Stomach (tissue), 9 donors: ENCODE results near the gene IQCM. TPM values are rescaled to one million over a fixed set of nuclear protein-coding genes. Genes with fewer than 3 reads are reported as not detected.

Experiments used
- DNase-seq, 2 donors: peaks; one replicate each; pipeline versions ENCODE4 v3.0.0 to v3.0.0-alpha.2; 2013 to 2019
- H3K27ac ChIP-seq, 5 donors: fragments of 200-600 bp in 4 of 5; sonication (generic) in 4 of 5; one replicate each; pipeline ENCODE4 v1.5.1; 2013 to 2019; ENCODE audit warnings: mild to moderate bottlenecking in 1 of 5, moderate library complexity in 1 of 5
- H3K27me3 ChIP-seq, 3 donors: fragments of 200-600 bp; sonication (generic); one replicate each; pipeline ENCODE4 v1.5.1; 2017 to 2019; ENCODE audit warnings: mixed run types in 1 of 3
- H3K36me3 ChIP-seq, 4 donors: fragments of 200-600 bp; sonication (generic); 1 replicate in 3 of 4; 2 replicates in 1 of 4; pipeline ENCODE4 v1.5.1; 2016 to 2019
- H3K4me1 ChIP-seq, 4 donors: fragments of 200-600 bp; sonication (generic); one replicate each; pipeline ENCODE4 v1.5.1; 2016 to 2019
- H3K4me3 ChIP-seq, 4 donors: fragments of 200-600 bp; sonication (generic) in 3 of 4; one replicate each; pipeline ENCODE4 v1.5.1; 2016 to 2019; ENCODE audit warnings: mild to moderate bottlenecking in 1 of 4
- H3K9me3 ChIP-seq, 4 donors: fragments of 200-600 bp; sonication (generic); one replicate each; pipeline ENCODE4 v1.5.1; 2016 to 2019
- CTCF ChIP-seq, 7 experiments: fragments of 450-650 bp in 4 of 7; fragments of 200-600 bp in 3 of 7; sonication (generic) in 3 of 7; IDR thresholded peaks; one replicate each; pipeline ENCODE4 v1.5.1; 2016 to 2019; ENCODE audit warnings: antibody characterized with exemption in 7 of 7, control low read depth in 2 of 7, mild to moderate bottlenecking in 1 of 7
- EP300 ChIP-seq: sonication (generic); formaldehyde crosslinking; IDR thresholded peaks from one replicate; pipeline ENCODE4 v1.6.1; 2017; ENCODE audit warnings: antibody characterized with exemption
- POLR2A ChIP-seq, 4 donors: fragments of 450-650 bp; IDR thresholded peaks; one replicate each; pipeline ENCODE4 v1.6.1; 2016; ENCODE audit warnings: antibody characterized with exemption in 4 of 4, control low read depth in 2 of 4, mild to moderate bottlenecking in 1 of 4, moderate library complexity in 1 of 4
- POLR2AphosphoS5 ChIP-seq, 3 donors: sonication (generic); formaldehyde crosslinking; IDR thresholded peaks; one replicate each; pipeline ENCODE4 v1.6.1; 2016; ENCODE audit warnings: antibody characterized with exemption in 3 of 3
- WGBS, 5 donors: extraction: QIAGEN DNeasy Blood & Tissue Kit in 3 of 5; methylation state at CpG; one replicate each; pipeline versions ENCODE4 v1.1.5 to v1.1.7; 2013 to 2018; 5-methylcytosine and 5-hydroxymethylcytosine counted together
- intact Hi-C: fragments of 100-400 bp; cut with DNase I; formaldehyde crosslinking; loops from one replicate; pipeline ENCODE4 v1.15.1; 2023; ENCODE audit warnings: low total_unique reads
- polyA plus RNA-seq, 3 donors: library from polyadenylated mRNA; stranded (reverse); fragments of 200-250 nt; gene quantifications; one replicate each; pipeline ENCODE4 v1.2.3, GENCODE V29; 2013
- total RNA-seq, 5 donors: library from RNA; depleted of rRNA; stranded (reverse); fragments of >200 nt; gene quantifications; one replicate each; pipeline versions ENCODE4 v1.1.0 to v1.2.3, GENCODE V29; 2014 to 2016
- donor health status: healthy with polysubstance abuse.
- donor health status: Bipolar disorder and iron deficiency.
- donor health status: healthy.

The IQCM gene
- total and polyA plus RNA-seq, 8 donors, result not detected

- Histone ChIP-seq H3K27me3 (no peaks in the 10 kb centered on the region), H3K9me3 (no peaks in the 10 kb centered on the region), H3K36me3 (no peaks in the 10 kb centered on the region), H3K27ac (no peak overlapping the region), H3K4me1 (no peaks in the 10 kb centered on the region), H3K4me3 (no peak overlapping the region)
- intact Hi-C loops, result no loop called here
- TF ChIP-seq CTCF (IDR thresholded peaks at IDR 0.05) (no peak), POLR2A (IDR thresholded peaks at IDR 0.05) (no peak), POLR2AphosphoS5 (IDR thresholded peaks at IDR 0.05) (no peak), EP300 (no peak)
- peak in 1 of 2 donors; percentile 16 for DNase-seq
Measured at GRCh38 chr4:149549911-149550310, 265.7 kb downstream of the IQCM start.

DNA sequence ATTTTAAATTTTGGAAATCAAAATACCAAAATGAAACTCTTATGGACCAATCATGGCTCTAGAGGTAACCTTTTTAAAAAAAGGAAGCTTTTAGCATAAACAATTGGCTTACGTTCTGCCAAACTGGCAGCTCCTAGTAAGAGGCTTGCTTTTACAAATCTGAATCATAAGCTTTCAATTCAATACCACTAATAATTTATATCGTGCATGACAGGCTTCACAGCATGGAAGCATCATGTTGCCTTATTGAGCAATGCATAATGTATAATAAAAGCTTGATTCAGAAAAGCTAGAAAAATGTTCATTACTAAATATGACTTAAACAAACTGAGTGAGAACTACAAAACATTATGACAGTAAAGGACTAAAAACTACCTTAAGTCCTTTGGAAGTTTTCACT, 280.9 kb downstream of the IQCM start:
- no peaks in the 10 kb centered on the region for H3K36me3 ChIP-seq
- DNase-seq, result no peak
- 62 to 84% (median 69%) methylated on average over 2 of the region's 2 CpGs for WGBS, 5 donors
- H3K4me1 ChIP-seq, result no peaks in the 10 kb centered on the region
- TF ChIP-seq POLR2AphosphoS5 (IDR thresholded peaks at IDR 0.05), result no peak
- TF ChIP-seq POLR2A (IDR thresholded peaks at IDR 0.05), result no peak
- TF ChIP-seq CTCF (IDR thresholded peaks at IDR 0.05), result no peak
- peaks cover 0 to 14% (median 2%) of the 10 kb centered on the region in 4 donors for H3K9me3 ChIP-seq
- intact Hi-C loops, result no loop called here
- no peaks in the 10 kb centered on the region for H3K27me3 ChIP-seq
- no peak overlapping the region for H3K4me3 ChIP-seq
- H3K27ac ChIP-seq, result no peak overlapping the region

- no peak overlapping the region for H3K4me3 ChIP-seq
- peak in 1 of 2 donors; percentile 37 for DNase-seq
- H3K4me1 ChIP-seq, result no peaks in the 10 kb centered on the region
- no peaks in the 10 kb centered on the region for H3K36me3 ChIP-seq
- no peaks in the 10 kb centered on the region for H3K27me3 ChIP-seq
- TF ChIP-seq POLR2AphosphoS5 (IDR thresholded peaks at IDR 0.05) (no peak), CTCF (IDR thresholded peaks at IDR 0.05) (no peak), EP300 (no peak)
- no peak overlapping the region for H3K27ac ChIP-seq
- 25 to 34% (median 28%) methylated on average over 3 of the region's 3 CpGs for WGBS, 5 donors
- no peaks in the 10 kb centered on the region for H3K9me3 ChIP-seq
- intact Hi-C loops, result no loop called here
Measured at GRCh38 chr4:149531861-149532260, 283.8 kb downstream of the IQCM start.

DNA sequence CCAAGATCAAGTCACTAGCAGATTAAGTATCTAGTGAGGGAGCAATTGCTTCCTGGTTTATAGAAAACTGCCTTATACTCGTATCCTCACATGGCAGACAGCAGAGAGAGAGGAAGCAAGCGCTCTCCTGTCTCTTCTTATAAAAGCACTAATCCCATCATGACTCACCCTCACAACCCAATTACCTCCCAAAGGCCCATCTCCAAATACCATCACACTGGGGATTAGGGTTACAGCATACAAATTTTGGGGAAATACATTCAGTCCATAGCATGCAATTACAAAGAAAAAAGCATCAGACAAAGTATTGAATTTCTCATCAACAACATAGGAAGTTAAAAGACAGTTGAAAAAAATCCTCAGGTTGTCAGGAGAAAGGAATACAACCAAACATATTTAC, 292.6 kb downstream of the IQCM start:
- H3K27me3 ChIP-seq, result no peaks in the 10 kb centered on the region
- no peak overlapping the region for H3K4me3 ChIP-seq
- DNase-seq, result no peak
- no peak overlapping the region for H3K27ac ChIP-seq
- WGBS, 5 donors, result 53 to 79% (median 67%) methylated on average over 2 of the region's 2 CpGs
- H3K9me3 ChIP-seq, result no peaks in the 10 kb centered on the region
- no peaks in the 10 kb centered on the region for H3K36me3 ChIP-seq
- TF ChIP-seq POLR2AphosphoS5 (IDR thresholded peaks at IDR 0.05) (no peak), POLR2A (IDR thresholded peaks at IDR 0.05) (no peak), CTCF (IDR thresholded peaks at IDR 0.05) (no peak), EP300 (no peak)
- intact Hi-C loops, result no loop called here
- no peaks in the 10 kb centered on the region for H3K4me1 ChIP-seq
